ENCODE data around the gene SGSH.

Gene SGSH

GRCh38 chr17:80225230-80225629, 5.1 kb upstream of the SGSH start:
- DNase-seq: no peak

GRCh38 chr17:80224683-80225082, 4.5 kb upstream of the SGSH start:
- no peak for DNase-seq

GRCh38 chr17:80223838-80224497, 3.8 kb upstream of the SGSH start:
- DNase-seq: no peak

GRCh38 chr17:80223142-80223815, 3.1 kb upstream of the SGSH start:
- DNase-seq: no peak

GRCh38 chr17:80222376-80223141, 2.4 kb upstream of the SGSH start:
- no peak for DNase-seq

GRCh38 chr17:80221351-80222105, 1.4 kb upstream of the SGSH start:
- DNase-seq: no peak

GRCh38 chr17:80220736-80221215, 643 bp upstream of the SGSH start:
- DNase-seq: no peak

- DNase-seq: no peak
Observed at GRCh38 chr17:80219763-80220053, 425 bp downstream of the SGSH start.

GRCh38 chr17:80219013-80219762, 945 bp downstream of the SGSH start:
- DNase-seq: peak; percentile 72 to 94

GRCh38 chr17:80218391-80218790, 1.7 kb downstream of the SGSH start:
- no peak for DNase-seq

- no peak for DNase-seq
Observed at GRCh38 chr17:80217703-80218362, 2.3 kb downstream of the SGSH start.

- no peak for DNase-seq
Observed at GRCh38 chr17:80216473-80217456, 3.4 kb downstream of the SGSH start.

- no peak for DNase-seq
Observed at GRCh38 chr17:80214878-80215210, 5.3 kb downstream of the SGSH start.

- DNase-seq: no peak
Observed at GRCh38 chr17:80214012-80214877, 5.9 kb downstream of the SGSH start.

- no peak for DNase-seq
Observed at GRCh38 chr17:80213643-80213975, 6.5 kb downstream of the SGSH start.

GRCh38 chr17:80212962-80213642, 7.0 kb downstream of the SGSH start:
- peak; percentile 26 to 36 for DNase-seq

- no peak for DNase-seq
Observed at GRCh38 chr17:80212511-80212910, 7.6 kb downstream of the SGSH start.

- no peak for DNase-seq
Observed at GRCh38 chr17:80212109-80212508, 8.0 kb downstream of the SGSH start.

GRCh38 chr17:80210348-80211108, 9.6 kb downstream of the SGSH start:
- no peak for DNase-seq

Measured in bone marrow (tissue), 2 donors.